Tibial nerve (tissue), 4 donors: ENCODE data around the gene CARNS1.

Experiments
- EP300 ChIP-seq, 2 donors: sonication (generic); formaldehyde crosslinking; IDR thresholded peaks; one replicate each; pipeline ENCODE4 v1.6.1; 2017; ENCODE audit warnings: antibody characterized with exemption in 2 of 2, mild to moderate bottlenecking in 1 of 2
- POLR2A ChIP-seq, 2 donors: fragments of 450-650 bp; IDR thresholded peaks; one replicate each; pipeline ENCODE4 v1.6.1; 2017; ENCODE audit warnings: antibody characterized with exemption in 2 of 2, mild to moderate bottlenecking in 2 of 2, moderate library complexity in 2 of 2
- TF ChIP-seq, protein P1 (sequence below), 5 experiments: fragments of 200-600 bp in 3 of 5; fragments of 450-650 bp in 2 of 5; sonication (generic) in 3 of 5; IDR thresholded peaks; one replicate each; pipeline ENCODE4 v1.5.1; 2016 to 2019; ENCODE audit warnings: antibody characterized with exemption in 5 of 5, mild to moderate bottlenecking in 3 of 5, moderate library complexity in 2 of 5

GRCh38 chr11:67419325-67420049 lies 4.0 kb downstream of the CARNS1 start:
- TF ChIP-seq, protein P1, sequence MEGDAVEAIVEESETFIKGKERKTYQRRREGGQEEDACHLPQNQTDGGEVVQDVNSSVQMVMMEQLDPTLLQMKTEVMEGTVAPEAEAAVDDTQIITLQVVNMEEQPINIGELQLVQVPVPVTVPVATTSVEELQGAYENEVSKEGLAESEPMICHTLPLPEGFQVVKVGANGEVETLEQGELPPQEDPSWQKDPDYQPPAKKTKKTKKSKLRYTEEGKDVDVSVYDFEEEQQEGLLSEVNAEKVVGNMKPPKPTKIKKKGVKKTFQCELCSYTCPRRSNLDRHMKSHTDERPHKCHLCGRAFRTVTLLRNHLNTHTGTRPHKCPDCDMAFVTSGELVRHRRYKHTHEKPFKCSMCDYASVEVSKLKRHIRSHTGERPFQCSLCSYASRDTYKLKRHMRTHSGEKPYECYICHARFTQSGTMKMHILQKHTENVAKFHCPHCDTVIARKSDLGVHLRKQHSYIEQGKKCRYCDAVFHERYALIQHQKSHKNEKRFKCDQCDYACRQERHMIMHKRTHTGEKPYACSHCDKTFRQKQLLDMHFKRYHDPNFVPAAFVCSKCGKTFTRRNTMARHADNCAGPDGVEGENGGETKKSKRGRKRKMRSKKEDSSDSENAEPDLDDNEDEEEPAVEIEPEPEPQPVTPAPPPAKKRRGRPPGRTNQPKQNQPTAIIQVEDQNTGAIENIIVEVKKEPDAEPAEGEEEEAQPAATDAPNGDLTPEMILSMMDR (IDR thresholded peaks at IDR 0.05): no peak
- TF ChIP-seq POLR2A (IDR thresholded peaks at IDR 0.05) (no peak), EP300 (IDR thresholded peaks at IDR 0.05) (no peak)
